NCI-H146 treated with DMSO at 0.1 percent for 48 hours (cell line): ENCODE results near the gene CCDC141.
"Not testable (repeated sequence)": the region's sequence is repeated elsewhere in the genome, so short reads cannot be mapped to it uniquely, and the experiment has no call there.

Experiments used
- DNase-seq: peaks from one replicate; lab custom pipeline; 2025; ENCODE audit not compliant: unreplicated experiment; lab: John Stamatoyannopoulos, UW

Gene CCDC141

DNA sequence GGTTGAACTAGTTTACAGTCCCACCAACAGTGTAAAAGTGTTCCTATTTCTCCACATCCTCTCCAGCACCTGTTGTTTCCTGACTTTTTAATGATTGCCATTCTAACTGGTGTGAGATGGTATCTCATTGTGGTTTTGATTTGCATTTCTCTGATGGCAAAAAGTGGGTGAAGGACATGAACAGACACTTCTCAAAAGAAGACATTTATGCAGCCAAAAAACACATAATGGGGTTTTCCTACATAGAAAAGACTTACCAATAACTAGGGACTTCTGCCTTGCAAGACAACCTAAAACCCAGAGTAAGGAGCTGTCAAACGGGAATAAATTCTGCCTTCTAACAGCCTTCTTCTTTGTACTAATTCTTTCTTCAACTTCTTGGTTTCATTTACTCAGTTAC, 4.3 kb downstream of the CCDC141 start:
- not testable (repeated sequence) for DNase-seq

DNA sequence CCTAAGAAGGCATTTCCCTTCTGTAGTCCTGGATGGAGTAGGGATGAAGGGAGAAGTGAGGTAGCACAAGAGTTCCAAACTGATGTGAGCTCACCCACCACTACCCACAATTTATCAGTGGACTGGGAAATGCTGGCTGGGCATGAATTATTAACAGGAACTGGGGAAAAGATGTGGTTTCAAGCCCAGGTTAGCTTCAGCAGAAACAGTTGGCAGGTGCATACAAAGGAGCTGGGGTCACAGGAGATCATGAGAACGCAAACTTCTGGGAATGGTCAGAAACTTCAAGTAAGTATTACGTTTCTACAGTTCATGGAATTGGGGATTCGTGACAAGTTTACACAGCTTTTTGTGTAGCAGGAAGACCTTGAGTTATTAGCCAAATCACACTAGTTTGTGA, 5.4 kb downstream of the CCDC141 start:
- DNase-seq, result no peak

- DNase-seq, result no peak
Observed at GRCh38 chr2:179037807-179038206, 12.1 kb downstream of the CCDC141 start.

DNA sequence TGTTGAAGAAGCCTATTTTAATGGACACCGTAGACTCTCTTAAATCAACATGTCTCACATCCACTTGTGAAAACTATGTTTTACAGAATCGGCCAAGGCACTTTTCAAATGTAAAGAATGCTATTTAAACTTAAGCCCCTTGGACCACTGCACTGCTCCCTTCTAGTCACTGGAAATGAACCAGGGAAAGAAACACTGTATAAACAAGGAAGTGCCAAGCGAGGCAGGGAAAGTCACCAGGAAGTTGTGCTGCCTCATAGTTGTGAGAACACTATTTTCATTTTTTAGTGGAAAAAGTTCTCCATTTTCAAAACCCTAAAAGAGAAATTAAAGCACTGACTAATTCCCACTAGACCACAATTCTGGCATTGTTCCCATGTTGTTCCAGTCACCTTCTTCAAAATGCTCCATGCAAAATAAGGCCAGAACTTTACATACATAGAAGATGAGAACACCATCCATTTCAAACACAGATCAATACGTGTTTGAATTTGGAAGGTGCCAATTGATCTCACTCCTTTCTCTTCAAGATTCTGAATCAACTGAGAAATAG, 13.5 kb downstream of the CCDC141 start:
- DNase-seq, result no peak

GRCh38 chr2:179031731-179032408, 18.1 kb downstream of the CCDC141 start:
- DNase-seq, result no peak

DNA sequence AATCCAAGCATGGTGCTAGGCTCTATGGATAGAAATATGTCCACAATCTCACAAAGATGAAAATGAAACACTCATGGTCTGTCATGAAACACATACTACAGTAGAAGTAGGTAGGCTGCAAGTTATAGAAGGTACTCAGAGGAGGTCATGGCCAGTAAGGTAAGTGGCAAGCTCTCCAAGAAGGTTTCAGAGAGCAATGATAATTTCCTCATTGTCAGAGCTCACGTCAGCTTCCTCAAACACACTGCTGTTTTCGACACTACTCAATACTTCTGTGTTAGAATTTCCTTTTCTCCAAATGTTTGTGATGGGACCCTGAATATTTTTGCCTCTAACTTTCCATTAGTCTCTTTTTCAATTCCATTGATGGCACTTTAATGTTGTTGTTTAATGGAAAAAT, 25.5 kb downstream of the CCDC141 start:
- no peak for DNase-seq

DNA sequence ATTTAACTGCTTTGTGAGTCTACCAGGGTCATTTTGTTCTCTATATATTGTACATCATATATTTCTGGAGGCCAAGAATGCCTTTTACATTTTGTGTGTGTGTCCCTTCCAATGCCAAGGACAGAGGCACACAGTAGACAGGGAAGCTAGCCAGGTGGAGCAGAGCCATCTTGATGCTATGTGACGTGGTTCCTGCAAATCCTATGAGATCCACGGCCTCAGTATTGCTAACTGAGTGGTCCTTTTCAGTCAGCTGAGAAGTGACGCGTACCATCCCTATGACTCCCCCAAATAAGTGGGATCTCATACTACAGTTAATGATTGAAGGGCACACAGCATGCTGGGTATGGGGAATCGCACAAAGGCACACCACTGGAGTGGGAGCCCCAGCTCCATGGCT, 27.3 kb downstream of the CCDC141 start:
- no peak for DNase-seq

DNA sequence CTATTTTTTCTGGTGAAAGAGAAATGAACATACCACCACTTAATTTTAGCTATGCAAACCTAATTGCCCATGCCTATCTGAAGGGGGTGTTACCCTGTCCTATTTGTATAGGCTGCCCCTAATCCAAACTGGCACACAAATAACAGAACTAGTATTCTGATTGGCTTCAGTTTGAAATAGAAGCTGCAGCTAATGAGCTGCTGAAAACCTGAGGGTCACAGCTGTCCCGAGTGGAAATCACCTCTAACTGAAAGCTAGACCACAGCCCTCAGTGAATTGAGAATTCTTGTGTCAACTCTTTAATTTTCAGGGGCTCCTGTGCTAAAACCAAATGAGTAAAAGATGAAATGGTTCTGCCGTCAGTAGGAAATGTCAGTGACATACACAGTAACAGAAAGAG, 28.7 kb downstream of the CCDC141 start:
- no peak for DNase-seq

DNA sequence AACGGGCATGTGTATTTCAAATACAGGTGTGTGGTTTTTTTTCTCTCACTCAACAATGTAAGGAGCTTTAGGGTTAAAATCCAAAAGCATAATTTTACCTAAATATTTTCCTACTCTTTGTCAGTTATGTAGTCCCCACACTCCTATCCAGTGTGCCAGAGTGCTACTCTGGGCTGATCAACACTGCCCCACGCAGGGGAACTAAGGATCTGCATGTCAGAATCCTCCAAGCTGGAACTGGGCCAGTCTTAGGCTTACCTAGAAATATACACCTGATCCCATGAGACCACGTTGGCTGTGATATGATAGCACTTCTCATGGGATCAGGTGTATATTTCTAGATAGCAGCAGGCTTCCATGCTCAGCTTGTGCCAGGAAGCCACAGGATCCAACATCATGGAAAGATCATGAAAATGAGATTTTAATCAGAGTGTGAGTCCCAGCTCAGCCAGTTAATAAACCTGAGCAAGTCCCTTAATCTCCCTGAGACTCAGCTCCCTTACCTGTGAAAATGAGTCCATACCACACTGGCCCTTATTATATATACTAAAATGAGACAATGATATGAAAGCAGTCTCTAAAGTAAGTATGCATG, 29.7 kb downstream of the CCDC141 start:
- DNase-seq, result no peak

- DNase-seq, result no peak
Observed at GRCh38 chr2:179019260-179019659, 30.7 kb downstream of the CCDC141 start.

- no peak for DNase-seq
Observed at GRCh38 chr2:179017773-179018357, 32.1 kb downstream of the CCDC141 start.

- not testable (repeated sequence) for DNase-seq
Observed at GRCh38 chr2:179014189-179014588, 35.7 kb downstream of the CCDC141 start.

DNA sequence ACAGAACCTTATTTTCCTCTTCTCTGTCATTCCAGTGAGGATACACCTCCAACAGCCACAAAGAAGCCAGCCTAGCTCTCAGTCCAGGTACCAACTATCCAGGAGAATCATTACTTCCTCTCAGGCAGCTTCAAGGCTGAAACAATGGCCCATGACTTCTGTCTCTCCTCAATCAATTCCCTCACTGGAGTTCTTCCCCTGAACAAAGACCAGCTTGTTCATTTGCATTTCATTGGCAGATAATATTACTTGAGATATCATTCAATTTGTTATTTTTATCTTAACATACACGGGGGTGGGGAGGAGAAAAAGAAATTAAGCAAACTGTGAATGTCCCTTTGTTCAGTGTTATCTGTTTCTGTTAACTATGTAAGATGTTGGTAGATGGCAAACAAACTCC, 44.0 kb downstream of the CCDC141 start:
- no peak for DNase-seq

GRCh38 chr2:178999476-178999875, 50.5 kb downstream of the CCDC141 start:
- no peak for DNase-seq

DNA sequence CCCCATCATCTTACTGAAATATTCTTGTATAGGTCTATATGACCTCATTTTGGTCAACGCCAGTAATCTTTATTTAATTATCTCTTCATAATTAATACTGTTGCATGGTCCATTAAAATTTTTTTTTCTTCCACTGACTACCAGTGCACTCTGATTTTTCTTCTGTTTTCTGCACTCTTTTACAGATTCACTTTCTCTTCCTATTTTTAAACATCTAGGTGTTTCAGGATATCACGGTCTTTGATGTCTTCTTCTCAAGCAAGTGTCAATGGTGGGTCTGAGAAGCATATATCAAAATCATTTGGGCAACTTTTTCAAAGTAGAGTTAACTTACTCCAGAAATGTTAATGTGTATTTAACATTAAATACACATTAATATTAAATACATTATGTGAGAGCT, 51.4 kb downstream of the CCDC141 start:
- DNase-seq, result no peak

DNA sequence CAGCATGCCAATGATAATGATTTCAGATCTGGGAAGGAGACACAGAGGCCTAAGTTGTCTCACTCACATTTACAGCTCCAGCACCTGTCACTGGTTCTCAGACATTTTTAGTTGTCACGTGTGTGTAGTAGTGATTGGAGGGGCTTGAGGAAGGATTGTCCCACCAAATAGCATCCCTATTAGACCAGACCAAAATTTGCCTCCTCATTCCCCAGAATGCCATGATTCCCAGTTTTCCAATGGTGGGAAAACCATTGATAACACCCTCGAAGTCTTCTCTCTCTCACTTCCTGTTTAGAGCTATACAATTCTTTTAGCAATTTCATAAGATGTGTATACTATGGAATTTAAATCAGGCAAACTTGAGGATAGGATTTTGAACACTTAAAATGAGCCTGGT, 52.5 kb downstream of the CCDC141 start:
- DNase-seq, result no peak

GRCh38 chr2:178997067-178997466, 52.9 kb downstream of the CCDC141 start:
- no peak for DNase-seq

- no peak for DNase-seq
Observed at GRCh38 chr2:178994264-178994663, 55.7 kb downstream of the CCDC141 start.

- DNase-seq, result no peak
Observed at GRCh38 chr2:178993788-178994187, 56.1 kb downstream of the CCDC141 start.

GRCh38 chr2:178992719-178993118, 57.2 kb downstream of the CCDC141 start:
- not testable (repeated sequence) for DNase-seq

- DNase-seq, result no peak
Observed at GRCh38 chr2:178990533-178991241, 59.2 kb downstream of the CCDC141 start.

DNA sequence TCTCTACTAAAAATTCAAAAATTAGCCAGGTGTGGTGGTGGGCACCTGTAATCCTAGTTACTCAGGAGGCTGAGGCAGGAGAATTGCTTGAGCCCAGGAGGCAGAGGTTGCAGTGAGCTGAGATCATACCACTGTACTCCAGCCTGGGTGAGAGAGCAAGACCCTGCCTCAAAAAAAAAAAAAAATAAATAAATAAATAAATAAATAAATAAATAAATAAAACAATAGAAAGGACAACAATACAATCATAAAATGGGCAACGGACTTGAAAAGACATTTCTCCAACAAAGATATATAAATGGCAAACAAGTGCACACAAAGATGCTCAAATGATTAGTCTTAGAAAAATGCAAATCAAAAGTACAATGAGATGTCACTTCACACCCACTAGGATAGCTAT, 60.5 kb downstream of the CCDC141 start:
- not testable (repeated sequence) for DNase-seq
